ENCODE results near the gene CERS1.
A peak's percentile ranks its signal among the peaks of the same experiment; 100 is the strongest.

DNA sequence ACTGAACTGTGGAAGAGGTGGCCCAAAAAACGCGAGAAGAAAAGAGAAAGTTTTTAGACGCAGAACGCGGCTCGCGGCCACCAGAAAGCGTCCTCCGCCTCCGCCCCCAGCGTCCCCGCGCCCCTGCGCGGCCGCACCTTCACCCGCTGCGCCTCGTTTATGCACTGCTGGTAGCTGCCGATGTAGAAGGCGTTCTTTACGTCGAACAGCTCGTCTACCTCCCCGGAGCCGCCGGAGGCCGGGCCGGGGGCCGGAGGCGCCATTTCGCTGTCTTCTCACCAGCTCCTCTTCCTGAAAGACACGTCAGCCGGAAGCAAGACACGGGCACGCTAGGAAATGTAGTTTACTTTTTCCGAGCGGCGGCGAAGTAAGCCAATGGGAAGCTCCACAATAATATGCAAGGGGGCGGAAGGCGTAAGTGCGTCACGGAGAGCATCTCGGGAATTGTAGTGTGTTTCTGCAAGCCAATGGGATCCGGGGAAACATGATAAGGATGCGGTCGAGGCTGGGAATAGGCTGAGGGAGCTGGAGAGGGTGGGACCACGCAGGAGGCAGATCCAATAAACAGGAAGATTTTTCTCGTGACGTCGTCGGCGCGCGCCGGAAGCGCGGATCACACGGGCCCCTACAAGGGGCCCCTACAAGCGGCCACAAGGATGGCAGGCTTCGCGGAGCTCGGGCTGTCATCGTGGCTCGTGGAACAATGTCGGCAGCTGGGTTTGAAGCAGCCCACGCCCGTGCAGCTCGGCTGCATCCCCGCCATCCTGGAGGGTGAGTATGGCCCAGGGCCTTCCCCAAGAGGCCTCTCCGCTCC lies 23.3 kb upstream of the CERS1 start, which contains the start of the genes COPE and DDX49:
- TF ChIP-seq EP300 (IDR thresholded peaks at IDR 0.05) (no peak), POLR2A (IDR thresholded peaks at IDR 0.05) (peak in 2 of 4 donors; percentile 66 to 78)
